ENCODE results near the gene KCNMB3. TPM values are rescaled to one million over a fixed set of nuclear protein-coding genes. Genes with fewer than 3 reads are reported as not detected.

The KCNMB3 gene
- total and polyA plus RNA-seq, 2 of the 13 experiments (the other 11 are each of a cell fraction or from before 2014, with no cell fraction given), result 4.3 to 7.1 TPM

GRCh38 chr3:179278151-179278550 is 27.2 kb upstream of the KCNMB3 start:
- H3K4me3 ChIP-seq (replicated peaks in 1 of 3; ENCODE audit: insufficient read depth in 1 of 3, low read depth in 2 of 3, low read length in 3 of 3), result no peak overlapping the region
- intact Hi-C loops (cut with micrococcal nuclease; ENCODE audit: unreplicated experiment) (no loop called here), in situ Hi-C loops (cut with HindIII; ENCODE audit: extremely low pct_ligation_motif_present, low pct_unique_long_range_greater_than_20kb) (no loop called here)
- BruUV-seq (replicated peaks), result no TSS peak
- TF ChIP-seq ZNF329 (CRISPR knock-in tag; IDR thresholded peaks at IDR 0.05; ENCODE audit: low read depth), result peak; percentile 91
- no peak for TF ChIP-seq ZNF75D (CRISPR knock-in tag; IDR thresholded peaks at IDR 0.05; ENCODE audit: borderline replicate concordance)
- DNase-seq (ENCODE audit: low spot score) (no peak), ATAC-seq (no peak), FAIRE-seq (no peak)
- H3K4me1 ChIP-seq (ENCODE audit: insufficient read depth, low read length), result no peaks in the 10 kb centered on the region; the same call in 1 of the 2 replicates
- CTCF ChIA-PET (ENCODE audit: low intra/inter-chr PET ratio, low total read pairs), result no interaction called here
- POLR2A ChIA-PET, result no interaction called here
- H3K27me3 ChIP-seq (ENCODE audit: control insufficient read depth in 1 of 2, insufficient read depth in 2 of 2, low read length in 2 of 2), result no peaks in the 10 kb centered on the region; a peak in 1 of 5 replicates
- no peak overlapping the region for H2AFZ ChIP-seq (ENCODE audit: low read length)
- H3K4me2 ChIP-seq (ENCODE audit: low read depth, low read length), result no peak overlapping the region
- no peaks in the 10 kb centered on the region for H3K79me2 ChIP-seq (ENCODE audit: insufficient read depth, low read length)
- no peaks in the 10 kb centered on the region for H3K36me3 ChIP-seq (replicated peaks in 1 of 2; ENCODE audit: control insufficient read depth in 1 of 2, insufficient read depth in 2 of 2, low read length in 2 of 2)
- no peaks in the 10 kb centered on the region for H4K20me1 ChIP-seq (ENCODE audit: insufficient read depth, low read length)
- H3K9ac ChIP-seq (ENCODE audit: insufficient read depth, low read depth, low read length), result no peak overlapping the region
- H3K27ac ChIP-seq (ENCODE audit: extremely low read length, insufficient read depth, low read length), result no peak overlapping the region
- 83% methylated on average over 1 of the region's 1 CpG for WGBS (ENCODE audit: low lambda C conversion rate)
- H3K9me3 ChIP-seq (ENCODE audit: low read length), result no peaks in the 10 kb centered on the region

DNA sequence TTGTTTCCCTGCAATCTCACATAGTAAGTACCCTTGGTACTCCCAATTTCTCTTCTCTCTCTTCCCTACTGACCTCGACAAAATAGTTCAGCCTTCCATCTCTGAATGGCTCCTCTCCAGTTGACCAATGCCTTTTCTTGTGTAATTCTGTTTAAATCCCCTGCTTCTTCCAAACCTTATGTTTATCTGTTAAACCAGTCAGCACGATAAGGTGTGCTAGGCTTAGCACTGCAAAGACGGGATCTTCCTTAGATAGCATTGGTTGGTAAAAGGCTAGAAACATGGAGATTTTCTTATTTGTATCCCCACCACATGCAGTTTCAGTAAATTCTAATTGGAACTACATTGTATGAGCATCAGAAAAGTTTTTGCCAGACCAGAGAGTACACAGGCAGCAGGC is 25.8 kb upstream of the KCNMB3 start:
- Histone ChIP-seq H3K4me1 (ENCODE audit: insufficient read depth, low read length) (no peaks in the 10 kb centered on the region; the same call in 1 of the 2 replicates), H3K79me2 (ENCODE audit: insufficient read depth, low read length) (no peaks in the 10 kb centered on the region), H3K9me3 (ENCODE audit: low read length) (no peaks in the 10 kb centered on the region), H3K36me3 (replicated peaks in 1 of 2; ENCODE audit: control insufficient read depth in 1 of 2, insufficient read depth in 2 of 2, low read length in 2 of 2) (no peaks in the 10 kb centered on the region), H3K27me3 (ENCODE audit: control insufficient read depth in 1 of 2, insufficient read depth in 2 of 2, low read length in 2 of 2) (no peaks in the 10 kb centered on the region; a peak in 1 of 5 replicates), H2AFZ (ENCODE audit: low read length) (no peak overlapping the region), H3K4me3 (replicated peaks in 1 of 3; ENCODE audit: insufficient read depth in 1 of 3, low read depth in 2 of 3, low read length in 3 of 3) (no peak overlapping the region), H3K27ac (ENCODE audit: extremely low read length, insufficient read depth, low read length) (no peak overlapping the region), H3K4me2 (ENCODE audit: low read depth, low read length) (no peak overlapping the region), H3K9ac (ENCODE audit: insufficient read depth, low read depth, low read length) (no peak overlapping the region), H4K20me1 (ENCODE audit: insufficient read depth, low read length) (no peaks in the 10 kb centered on the region)
- BruUV-seq (replicated peaks), result no TSS peak
- DNase-seq (ENCODE audit: low spot score) (no peak), ATAC-seq (no peak), FAIRE-seq (no peak)
- ChIA-PET POLR2A (no interaction called here), CTCF (ENCODE audit: low intra/inter-chr PET ratio, low total read pairs) (no interaction called here)
- intact Hi-C loops (cut with micrococcal nuclease; ENCODE audit: unreplicated experiment), result no loop called here
- WGBS (ENCODE audit: low lambda C conversion rate), result 38% methylated on average over 3 of the region's 3 CpGs
- in situ Hi-C loops (cut with HindIII; ENCODE audit: extremely low pct_ligation_motif_present, low pct_unique_long_range_greater_than_20kb), result no loop called here
- TF ChIP-seq ZNF34 (CRISPR knock-in tag; IDR thresholded peaks at IDR 0.05; ENCODE audit: borderline replicate concordance), result no peak
- TF ChIP-seq ZNF761 (CRISPR knock-in tag; conservative IDR thresholded peaks at IDR 0.05), result no peak
- TF ChIP-seq KAT8 (CRISPR knock-in tag; IDR thresholded peaks at IDR 0.05), result no peak
- TF ChIP-seq ZNF850 (CRISPR knock-in tag; conservative IDR thresholded peaks at IDR 0.05), result no peak
- no peak for TF ChIP-seq CBX2 (IDR thresholded peaks at IDR 0.05; ENCODE audit: low read depth, low read length)
- no peak for TF ChIP-seq CBX2 (CRISPR knock-in tag; IDR thresholded peaks at IDR 0.05; ENCODE audit: low read depth)
- no peak for TF ChIP-seq POLR2G (IDR thresholded peaks at IDR 0.05; ENCODE audit: low read depth, low read length)
- TF ChIP-seq ZNF552 (CRISPR knock-in tag; IDR thresholded peaks at IDR 0.05; ENCODE audit: borderline replicate concordance), result no peak
- no peak for TF ChIP-seq IRX3 (CRISPR knock-in tag; IDR thresholded peaks at IDR 0.05; ENCODE audit: borderline replicate concordance, low read depth)
- TF ChIP-seq ZSCAN30 (CRISPR knock-in tag; IDR thresholded peaks at IDR 0.05), result no peak
- TF ChIP-seq TSC22D2 (CRISPR knock-in tag; IDR thresholded peaks at IDR 0.05; ENCODE audit: borderline replicate concordance), result no peak
- no peak for TF ChIP-seq TGIF2 (CRISPR knock-in tag; IDR thresholded peaks at IDR 0.05)
- TF ChIP-seq POGK (CRISPR knock-in tag; conservative IDR thresholded peaks at IDR 0.05), result no peak
- no peak for TF ChIP-seq SETDB1 (CRISPR knock-in tag; IDR thresholded peaks at IDR 0.05; ENCODE audit: borderline replicate concordance)
- TF ChIP-seq, protein P1, sequence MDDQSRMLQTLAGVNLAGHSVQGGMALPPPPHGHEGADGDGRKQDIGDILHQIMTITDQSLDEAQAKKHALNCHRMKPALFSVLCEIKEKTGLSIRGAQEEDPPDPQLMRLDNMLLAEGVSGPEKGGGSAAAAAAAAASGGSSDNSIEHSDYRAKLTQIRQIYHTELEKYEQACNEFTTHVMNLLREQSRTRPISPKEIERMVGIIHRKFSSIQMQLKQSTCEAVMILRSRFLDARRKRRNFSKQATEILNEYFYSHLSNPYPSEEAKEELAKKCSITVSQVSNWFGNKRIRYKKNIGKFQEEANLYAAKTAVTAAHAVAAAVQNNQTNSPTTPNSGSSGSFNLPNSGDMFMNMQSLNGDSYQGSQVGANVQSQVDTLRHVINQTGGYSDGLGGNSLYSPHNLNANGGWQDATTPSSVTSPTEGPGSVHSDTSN (CRISPR knock-in tag; IDR thresholded peaks at IDR 0.05; ENCODE audit: borderline replicate concordance), result no peak
- no peak for TF ChIP-seq ZNF17 (CRISPR knock-in tag; IDR thresholded peaks at IDR 0.05)

Measured in HepG2 (cell line).